Measurements from ENCODE around the gene ENDOD1.

DNA sequence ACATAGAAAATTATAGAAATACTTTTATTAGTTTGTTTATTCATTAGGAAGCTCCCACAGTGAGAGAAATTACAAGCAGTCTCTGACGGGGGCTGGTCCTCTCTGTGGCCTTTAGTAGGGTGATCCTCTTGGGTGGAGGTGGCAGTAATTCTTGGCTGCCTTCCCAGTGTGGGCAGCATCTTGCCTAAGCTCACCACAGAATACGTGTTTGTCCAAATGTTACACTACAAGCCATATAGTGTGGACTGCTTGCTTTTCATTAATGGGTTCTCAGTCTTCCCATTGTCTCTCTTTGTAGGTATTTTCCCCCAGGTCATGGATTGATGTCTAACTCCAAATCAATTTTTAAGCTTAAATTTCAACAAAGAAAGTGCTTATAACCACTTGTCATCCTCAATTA, 43.3 kb downstream of the ENDOD1 start:
- TF ChIP-seq, protein P1, sequence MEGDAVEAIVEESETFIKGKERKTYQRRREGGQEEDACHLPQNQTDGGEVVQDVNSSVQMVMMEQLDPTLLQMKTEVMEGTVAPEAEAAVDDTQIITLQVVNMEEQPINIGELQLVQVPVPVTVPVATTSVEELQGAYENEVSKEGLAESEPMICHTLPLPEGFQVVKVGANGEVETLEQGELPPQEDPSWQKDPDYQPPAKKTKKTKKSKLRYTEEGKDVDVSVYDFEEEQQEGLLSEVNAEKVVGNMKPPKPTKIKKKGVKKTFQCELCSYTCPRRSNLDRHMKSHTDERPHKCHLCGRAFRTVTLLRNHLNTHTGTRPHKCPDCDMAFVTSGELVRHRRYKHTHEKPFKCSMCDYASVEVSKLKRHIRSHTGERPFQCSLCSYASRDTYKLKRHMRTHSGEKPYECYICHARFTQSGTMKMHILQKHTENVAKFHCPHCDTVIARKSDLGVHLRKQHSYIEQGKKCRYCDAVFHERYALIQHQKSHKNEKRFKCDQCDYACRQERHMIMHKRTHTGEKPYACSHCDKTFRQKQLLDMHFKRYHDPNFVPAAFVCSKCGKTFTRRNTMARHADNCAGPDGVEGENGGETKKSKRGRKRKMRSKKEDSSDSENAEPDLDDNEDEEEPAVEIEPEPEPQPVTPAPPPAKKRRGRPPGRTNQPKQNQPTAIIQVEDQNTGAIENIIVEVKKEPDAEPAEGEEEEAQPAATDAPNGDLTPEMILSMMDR (IDR thresholded peaks at IDR 0.05; ENCODE audit: low read length) = no peak
- TF ChIP-seq EZH2phosphoT487 (IDR thresholded peaks at IDR 0.05; ENCODE audit: low read length) = no peak

All from MM.1S (cell line).